ENCODE results near the gene SCP2.
A peak's percentile ranks its signal among the peaks of the same experiment; 100 is the strongest.
"Not testable (repeated sequence)": the region's sequence is repeated elsewhere in the genome, so short reads cannot be mapped to it uniquely, and the experiment has no call there.

The SCP2 gene

DNA sequence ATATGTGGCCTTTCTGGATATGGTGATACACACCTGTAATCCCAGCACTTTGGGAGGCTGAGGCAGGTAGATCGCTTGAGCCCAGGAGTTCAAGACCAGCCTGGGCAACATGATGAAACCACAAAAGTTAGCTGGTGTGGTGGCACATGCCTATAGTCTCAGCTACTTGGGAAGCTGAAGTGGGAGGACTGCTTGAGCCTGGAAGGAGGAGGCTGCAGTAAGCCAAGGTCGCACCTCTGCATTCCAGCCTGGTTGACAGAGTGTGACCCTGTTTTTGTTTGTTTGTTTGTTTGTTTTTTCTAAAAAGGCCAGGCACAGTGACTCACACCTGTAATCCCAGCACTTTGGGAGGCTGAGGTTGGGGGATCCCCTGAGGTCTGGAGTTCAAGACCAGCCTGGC is 42.2 kb downstream of the SCP2 start:
- not testable (repeated sequence) for H4K8ac ChIP-seq (ENCODE audit: low read length); H3K4me1 ChIP-seq (ENCODE audit: control insufficient read depth, insufficient read depth, low read depth, low read length); H2BK15ac ChIP-seq (ENCODE audit: low read depth, poor library complexity, severe bottlenecking); H3K4ac ChIP-seq (ENCODE audit: low read depth in 1 of 2, low read length in 2 of 2); H3K9me3 ChIP-seq (ENCODE audit: control insufficient read depth, low read length); DNase-seq; H2BK120ac ChIP-seq (ENCODE audit: low read depth, low read length); H3K18ac ChIP-seq (ENCODE audit: low read depth in 1 of 2, low read length in 2 of 2); H3K14ac ChIP-seq (ENCODE audit: low read length in 2 of 2); H2AK5ac ChIP-seq (ENCODE audit: low read length, severe bottlenecking); H3K4me2 ChIP-seq (ENCODE audit: low read length, poor library complexity, severe bottlenecking); H3K27ac ChIP-seq (ENCODE audit: low read length, poor library complexity, severe bottlenecking); H3K23ac ChIP-seq (ENCODE audit: low read length in 2 of 2); H2AFZ ChIP-seq (ENCODE audit: low read depth, low read length); H3K27me3 ChIP-seq (ENCODE audit: control insufficient read depth in 1 of 2, insufficient read depth in 1 of 2, low read length in 2 of 2); H2BK5ac ChIP-seq (ENCODE audit: low read depth, low read length, poor library complexity, severe bottlenecking); H3K9ac ChIP-seq (ENCODE audit: low read length); H3K79me1 ChIP-seq (replicated peaks; ENCODE audit: low read length, poor library complexity, severe bottlenecking); H3K4me3 ChIP-seq (ENCODE audit: insufficient read depth in 1 of 2, low read depth in 1 of 2, low read length in 2 of 2); H2BK12ac ChIP-seq (ENCODE audit: low read length in 2 of 2); H4K91ac ChIP-seq (ENCODE audit: low read length)
- WGBS, result 74% methylated on average over 2 of the region's 2 CpGs
- peaks cover 4 to 34% of the 10 kb centered on the region in 2 experiments for H3K36me3 ChIP-seq (ENCODE audit: control insufficient read depth in 1 of 2, insufficient read depth in 2 of 2, low read depth in 1 of 2, low read length in 2 of 2)

DNA sequence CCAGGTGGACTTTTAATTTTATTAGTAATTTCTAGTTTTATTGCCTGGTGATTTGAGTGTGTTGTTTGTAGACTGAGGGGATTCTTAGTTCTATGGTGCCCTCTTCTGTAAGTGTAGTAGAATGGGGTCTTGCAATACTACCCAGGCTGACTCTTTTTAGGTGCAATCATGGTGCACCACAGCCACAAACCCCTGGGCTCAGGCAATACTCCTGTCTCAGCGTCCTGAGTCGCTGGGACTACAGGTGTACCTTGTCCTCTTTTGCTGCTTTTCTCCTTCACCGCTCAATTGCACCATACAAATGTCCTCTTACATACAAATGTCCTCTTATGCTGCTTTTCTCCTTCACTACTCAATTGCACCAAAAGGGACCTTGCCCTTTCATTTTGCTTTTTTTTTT is 43.1 kb downstream of the SCP2 start:
- Histone ChIP-seq H3K27me3 (ENCODE audit: control insufficient read depth in 1 of 2, insufficient read depth in 1 of 2, low read length in 2 of 2) (no peaks in the 10 kb centered on the region), H3K79me1 (replicated peaks; ENCODE audit: low read length, poor library complexity, severe bottlenecking) (no peaks in the 10 kb centered on the region), H3K14ac (ENCODE audit: low read length in 2 of 2) (no peak overlapping the region), H3K4me1 (ENCODE audit: control insufficient read depth, insufficient read depth, low read depth, low read length) (no peaks in the 10 kb centered on the region), H4K91ac (ENCODE audit: low read length) (no peak overlapping the region), H3K4me2 (ENCODE audit: low read length, poor library complexity, severe bottlenecking) (no peak overlapping the region), H3K9me3 (ENCODE audit: control insufficient read depth, low read length) (no peaks in the 10 kb centered on the region), H3K4ac (ENCODE audit: low read depth in 1 of 2, low read length in 2 of 2) (no peak overlapping the region), H3K23ac (ENCODE audit: low read length in 2 of 2) (no peak overlapping the region), H2AFZ (ENCODE audit: low read depth, low read length) (no peak overlapping the region), H4K8ac (ENCODE audit: low read length) (no peak overlapping the region), H3K4me3 (ENCODE audit: insufficient read depth in 1 of 2, low read depth in 1 of 2, low read length in 2 of 2) (no peak overlapping the region), H2BK12ac (ENCODE audit: low read length in 2 of 2) (no peak overlapping the region), H2AK5ac (ENCODE audit: low read length, severe bottlenecking) (no peak overlapping the region), H3K27ac (ENCODE audit: low read length, poor library complexity, severe bottlenecking) (no peak overlapping the region), H2BK120ac (ENCODE audit: low read depth, low read length) (no peak overlapping the region), H2BK15ac (ENCODE audit: low read depth, poor library complexity, severe bottlenecking) (no peak overlapping the region), H3K9ac (ENCODE audit: low read length) (no peak overlapping the region), H3K18ac (ENCODE audit: low read depth in 1 of 2, low read length in 2 of 2) (no peak overlapping the region), H2BK5ac (ENCODE audit: low read depth, low read length, poor library complexity, severe bottlenecking) (no peak overlapping the region), H3K36me3 (ENCODE audit: control insufficient read depth in 1 of 2, insufficient read depth in 2 of 2, low read depth in 1 of 2, low read length in 2 of 2) (peaks cover 4 to 30% of the 10 kb centered on the region in 2 experiments)
- 49% methylated on average over 3 of the region's 3 CpGs for WGBS
- peak; percentile 26 for DNase-seq

DNA sequence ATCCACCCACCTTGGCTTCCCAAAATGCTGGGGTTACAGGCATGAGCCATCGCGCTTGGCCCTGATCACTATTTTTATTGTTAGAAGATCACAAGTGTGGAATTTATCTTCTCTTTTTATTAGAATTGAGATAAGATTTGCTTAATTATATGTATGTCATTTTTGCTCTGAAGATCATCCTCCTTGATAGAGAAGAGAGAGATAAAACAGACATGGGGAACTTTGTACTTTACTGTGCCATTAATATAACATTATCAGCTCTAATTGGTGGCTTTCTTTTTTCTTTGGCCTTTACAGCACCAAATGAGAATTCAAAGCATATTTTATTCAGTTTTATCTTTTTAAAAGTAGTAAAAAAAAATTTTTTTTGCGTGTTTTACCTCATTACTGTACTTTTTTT is 46.8 kb downstream of the SCP2 start:
- no peaks in the 10 kb centered on the region for H3K79me1 ChIP-seq (replicated peaks; ENCODE audit: low read length, poor library complexity, severe bottlenecking)
- no peak overlapping the region for H3K4me2 ChIP-seq (ENCODE audit: low read length, poor library complexity, severe bottlenecking)
- peaks cover 5 to 39% of the 10 kb centered on the region in 2 experiments for H3K36me3 ChIP-seq (ENCODE audit: control insufficient read depth in 1 of 2, insufficient read depth in 2 of 2, low read depth in 1 of 2, low read length in 2 of 2)
- no peak for DNase-seq
- H2BK5ac ChIP-seq (ENCODE audit: low read depth, low read length, poor library complexity, severe bottlenecking), result no peak overlapping the region
- no peak overlapping the region for H2BK120ac ChIP-seq (ENCODE audit: low read depth, low read length)
- H3K27me3 ChIP-seq (ENCODE audit: control insufficient read depth in 1 of 2, insufficient read depth in 1 of 2, low read length in 2 of 2), result no peaks in the 10 kb centered on the region
- H2BK12ac ChIP-seq (ENCODE audit: low read length in 2 of 2), result no peak overlapping the region
- no peak overlapping the region for H4K91ac ChIP-seq (ENCODE audit: low read length)
- no peak overlapping the region for H3K18ac ChIP-seq (ENCODE audit: low read depth in 1 of 2, low read length in 2 of 2)
- no peak overlapping the region for H3K4ac ChIP-seq (ENCODE audit: low read depth in 1 of 2, low read length in 2 of 2)
- H3K23ac ChIP-seq (ENCODE audit: low read length in 2 of 2), result no peak overlapping the region
- H3K9me3 ChIP-seq (ENCODE audit: control insufficient read depth, low read length), result no peaks in the 10 kb centered on the region
- no peak overlapping the region for H2AK5ac ChIP-seq (ENCODE audit: low read length, severe bottlenecking)
- H4K8ac ChIP-seq (ENCODE audit: low read length), result no peak overlapping the region
- 90% methylated on average over 2 of the region's 3 CpGs for WGBS
- no peak overlapping the region for H3K14ac ChIP-seq (ENCODE audit: low read length in 2 of 2)
- no peaks in the 10 kb centered on the region for H3K4me1 ChIP-seq (ENCODE audit: control insufficient read depth, insufficient read depth, low read depth, low read length)
- no peak overlapping the region for H3K27ac ChIP-seq (ENCODE audit: low read length, poor library complexity, severe bottlenecking)
- H3K9ac ChIP-seq (ENCODE audit: low read length), result no peak overlapping the region
- H2BK15ac ChIP-seq (ENCODE audit: low read depth, poor library complexity, severe bottlenecking), result no peak overlapping the region
- no peak overlapping the region for H2AFZ ChIP-seq (ENCODE audit: low read depth, low read length)
- H3K4me3 ChIP-seq (ENCODE audit: insufficient read depth in 1 of 2, low read depth in 1 of 2, low read length in 2 of 2), result no peak overlapping the region

DNA sequence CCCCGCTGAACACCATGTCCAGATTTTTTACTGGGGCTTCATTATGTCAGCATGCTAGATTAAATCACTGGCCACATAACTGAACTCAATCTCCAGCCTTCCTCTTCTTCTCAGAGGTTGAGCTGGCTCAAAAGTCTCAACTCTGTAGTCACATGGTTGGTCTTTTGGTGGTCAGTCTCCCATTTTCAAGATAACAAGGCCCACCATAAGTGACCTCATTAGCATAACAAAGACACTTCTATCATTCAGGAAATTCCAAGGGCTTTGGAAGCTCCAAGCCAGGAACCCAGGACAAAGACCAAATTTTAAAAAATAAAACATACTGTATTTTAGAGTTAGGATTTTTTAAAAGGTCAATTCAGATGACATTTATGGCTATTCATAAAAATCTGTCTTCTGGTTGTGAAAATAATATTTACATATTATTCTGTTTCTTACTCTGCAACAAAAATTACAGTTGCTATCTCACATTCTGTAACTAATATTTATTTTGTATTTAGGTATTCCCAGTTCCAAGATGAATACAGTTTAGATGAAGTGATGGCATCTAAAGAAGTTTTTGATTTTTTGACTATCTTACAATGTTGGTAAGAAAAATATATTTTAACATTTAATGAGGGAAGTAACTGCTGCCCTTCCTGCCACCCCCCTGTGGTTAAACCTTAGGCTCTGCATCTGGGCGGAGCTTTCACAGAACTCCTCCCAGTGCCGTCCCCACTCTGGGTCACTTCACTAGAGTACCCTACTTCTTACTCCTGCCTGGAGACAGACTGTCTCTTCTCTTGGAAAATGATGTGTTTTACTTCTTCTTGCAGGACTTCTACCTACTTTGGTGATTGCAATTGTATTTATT is 49.3 kb downstream of the SCP2 start:
- no peaks in the 10 kb centered on the region for H3K9me3 ChIP-seq (ENCODE audit: control insufficient read depth, low read length)
- no peak overlapping the region for H3K27ac ChIP-seq (ENCODE audit: low read length, poor library complexity, severe bottlenecking)
- no peak overlapping the region for H3K14ac ChIP-seq (ENCODE audit: low read length in 2 of 2)
- H2BK120ac ChIP-seq (ENCODE audit: low read depth, low read length), result no peak overlapping the region
- no peak overlapping the region for H2AFZ ChIP-seq (ENCODE audit: low read depth, low read length)
- no peak overlapping the region for H3K9ac ChIP-seq (ENCODE audit: low read length)
- no peaks in the 10 kb centered on the region for H3K27me3 ChIP-seq (ENCODE audit: control insufficient read depth in 1 of 2, insufficient read depth in 1 of 2, low read length in 2 of 2)
- H2AK5ac ChIP-seq (ENCODE audit: low read length, severe bottlenecking), result no peak overlapping the region
- no peak overlapping the region for H3K23ac ChIP-seq (ENCODE audit: low read length in 2 of 2)
- no peak overlapping the region for H3K18ac ChIP-seq (ENCODE audit: low read depth in 1 of 2, low read length in 2 of 2)
- no peak overlapping the region for H2BK5ac ChIP-seq (ENCODE audit: low read depth, low read length, poor library complexity, severe bottlenecking)
- no peak overlapping the region for H3K4me2 ChIP-seq (ENCODE audit: low read length, poor library complexity, severe bottlenecking)
- no peaks in the 10 kb centered on the region for H3K79me1 ChIP-seq (replicated peaks; ENCODE audit: low read length, poor library complexity, severe bottlenecking)
- no peak overlapping the region for H4K91ac ChIP-seq (ENCODE audit: low read length)
- WGBS, result 96% methylated on average over 2 of the region's 3 CpGs
- H3K4me1 ChIP-seq (ENCODE audit: control insufficient read depth, insufficient read depth, low read depth, low read length), result no peaks in the 10 kb centered on the region
- H2BK15ac ChIP-seq (ENCODE audit: low read depth, poor library complexity, severe bottlenecking), result no peak overlapping the region
- no peak overlapping the region for H4K8ac ChIP-seq (ENCODE audit: low read length)
- no peak for DNase-seq
- H2BK12ac ChIP-seq (ENCODE audit: low read length in 2 of 2), result no peak overlapping the region
- no peak overlapping the region for H3K4me3 ChIP-seq (ENCODE audit: insufficient read depth in 1 of 2, low read depth in 1 of 2, low read length in 2 of 2)
- peaks cover 5 to 59% of the 10 kb centered on the region in 2 experiments for H3K36me3 ChIP-seq (ENCODE audit: control insufficient read depth in 1 of 2, insufficient read depth in 2 of 2, low read depth in 1 of 2, low read length in 2 of 2)
- no peak overlapping the region for H3K4ac ChIP-seq (ENCODE audit: low read depth in 1 of 2, low read length in 2 of 2)

All from mesenchymal stem cell (in vitro differentiated cells and primary cell).